ENCODE results near the gene GYPE. TPM values are rescaled to one million over a fixed set of nuclear protein-coding genes. Genes with fewer than 3 reads are reported as not detected.

The GYPE gene
- total and polyA plus RNA-seq, 10 of the 15 experiments (the other 5 are each of a cell fraction or from before 2014, with no cell fraction given) = 0.60 to 2.0 (median 0.85) TPM

- TF ChIP-seq NR2C1 (IDR thresholded peaks at IDR 0.05) = no peak
- TF ChIP-seq IKZF1 (conservative IDR thresholded peaks at IDR 0.05) = no peak
- no peak for TF ChIP-seq NKRF (conservative IDR thresholded peaks at IDR 0.05)
- no peak for TF ChIP-seq USF1 (IDR thresholded peaks at IDR 0.05; ENCODE audit: borderline replicate concordance, extremely low read length, insufficient read depth, low read depth, low read length)
- no peak for TF ChIP-seq FOS (IDR thresholded peaks at IDR 0.05; ENCODE audit: borderline replicate concordance, extremely low read depth, insufficient read length)
- no peak for TF ChIP-seq TCF12 (IDR thresholded peaks at IDR 0.05; ENCODE audit: low read depth, low read length)
- no peak for TF ChIP-seq NBN (IDR thresholded peaks at IDR 0.05)
- TF ChIP-seq IRF4 (IDR thresholded peaks at IDR 0.05; ENCODE audit: low read depth, low read length) = no peak
- no peak for TF ChIP-seq BMI1 (IDR thresholded peaks at IDR 0.05; ENCODE audit: borderline replicate concordance)
- no peak for TF ChIP-seq JUND (IDR thresholded peaks at IDR 0.05; ENCODE audit: low read depth, low read length)
- TF ChIP-seq SP1 (IDR thresholded peaks at IDR 0.05; ENCODE audit: low read depth, low read length) = no peak
- no peak for TF ChIP-seq HCFC1 (IDR thresholded peaks at IDR 0.05; ENCODE audit: low read length)
- TF ChIP-seq RCOR1 (conservative IDR thresholded peaks at IDR 0.05; ENCODE audit: low read depth, low read length) = no peak
- TF ChIP-seq PAX5 (IDR thresholded peaks at IDR 0.05; ENCODE audit: borderline replicate concordance, low read depth, low read length) = no peak
- TF ChIP-seq ZNF687 (IDR thresholded peaks at IDR 0.05) = no peak
- TF ChIP-seq ATF7 (IDR thresholded peaks at IDR 0.05; ENCODE audit: low read depth) = no peak
- TF ChIP-seq ETV6 (conservative IDR thresholded peaks at IDR 0.05 in 1 of 2, IDR thresholded peaks at IDR 0.05 in 1 of 2; ENCODE audit: borderline replicate concordance in 1 of 2, low read depth in 1 of 2) = no peak
- TF ChIP-seq GATAD2B (conservative IDR thresholded peaks at IDR 0.05; ENCODE audit: low read depth) = no peak
- RAD21 ChIA-PET (ENCODE audit: unreplicated experiment) = no interaction called here
- Histone ChIP-seq H3K27me3 (replicated peaks in 1 of 2; ENCODE audit: control insufficient read depth in 2 of 2, insufficient read depth in 2 of 2, low read length in 1 of 2) (no peaks in the 10 kb centered on the region), H2AFZ (ENCODE audit: control insufficient read depth, low read depth, low read length) (no peak overlapping the region), H3K79me2 (ENCODE audit: control insufficient read depth, insufficient read depth, low read length) (no peaks in the 10 kb centered on the region), H3K4me3 (no peak overlapping the region), H3K4me2 (ENCODE audit: control insufficient read depth, insufficient read depth) (no peak overlapping the region), H3K9me3 (replicated peaks; ENCODE audit: control insufficient read depth, insufficient read depth, low read length) (no peaks in the 10 kb centered on the region), H3K27ac (ENCODE audit: control insufficient read depth, insufficient read depth) (no peak overlapping the region), H4K20me1 (ENCODE audit: control insufficient read depth, insufficient read depth) (no peaks in the 10 kb centered on the region), H3K36me3 (ENCODE audit: control insufficient read depth in 2 of 2, insufficient read depth in 2 of 2, low read length in 1 of 2) (no peaks in the 10 kb centered on the region), H3K4me1 (ENCODE audit: control insufficient read depth, insufficient read depth, low read length) (no peaks in the 10 kb centered on the region), H3K9ac (ENCODE audit: control insufficient read depth, insufficient read depth, low read length) (no peak overlapping the region)
- DNase-seq (ENCODE audit: low read depth, low spot score) (no peak), FAIRE-seq (no peak), ATAC-seq (no peak)
- in situ Hi-C loops (cut with MboI) = no loop called here
- SMC1A ChIA-PET (ENCODE audit: uncharacterized antibody, unreplicated experiment) = no interaction called here
- POLR2A ChIA-PET = no interaction called here
- no TSS peak for BruUV-seq (replicated peaks)
- CTCF ChIA-PET = no interaction called here
- WGBS (ENCODE audit: insufficient coverage, insufficient replicate concordance, low lambda C conversion rate, missing lambda C conversion rate) = 98% methylated on average over 2 of the region's 2 CpGs
- intact Hi-C loops (cut with micrococcal nuclease; ENCODE audit: unreplicated experiment) = no loop called here
Measured at GRCh38 chr4:143939528-143939927, 34.2 kb upstream of the GYPE start.

All from GM12878 (cell line).